Liver (tissue), 9 donors: Measurements from ENCODE around the gene RNF31. TPM values are rescaled to one million over a fixed set of nuclear protein-coding genes. Genes with fewer than 3 reads are reported as not detected.

Source experiments
- DNase-seq: peaks from one replicate; pipeline ENCODE4 v3.0.0-alpha.2; 2017; ENCODE audit warnings: low spot score
- H3K27ac ChIP-seq, 2 donors: one replicate each; pipeline ENCODE4 v1.7.0; 2013; ENCODE audit warnings: inconsistent platforms in 2 of 2, low read length in 2 of 2, control low read depth in 1 of 2, low read depth in 1 of 2, mild to moderate bottlenecking in 1 of 2
- H3K27me3 ChIP-seq, 4 donors: one replicate each; pipeline versions ENCODE4 v1.6.1 to v1.7.0; 2013; ENCODE audit warnings: low read length in 3 of 4, inconsistent platforms in 1 of 4, mild to moderate bottlenecking in 1 of 4, moderate library complexity in 1 of 4; ENCODE audit not compliant: control insufficient read depth in 4 of 4, insufficient read depth in 4 of 4
- H3K36me3 ChIP-seq, 4 donors: one replicate each; pipeline versions ENCODE4 v1.6.1 to v1.7.0; 2013; ENCODE audit warnings: low read length in 3 of 4, mild to moderate bottlenecking in 3 of 4, low read depth in 1 of 4, moderate library complexity in 1 of 4; ENCODE audit not compliant: control insufficient read depth in 4 of 4, insufficient read depth in 3 of 4
- H3K4me1 ChIP-seq, 4 donors: one replicate each; pipeline versions ENCODE4 v1.6.1 to v1.7.0; 2013; ENCODE audit warnings: low read length in 3 of 4, mild to moderate bottlenecking in 3 of 4, moderate library complexity in 1 of 4; ENCODE audit not compliant: control insufficient read depth in 4 of 4, insufficient read depth in 4 of 4
- H3K4me3 ChIP-seq, 3 donors: one replicate each; pipeline versions ENCODE4 v1.6.1 to v1.7.0; 2013; ENCODE audit warnings: low read length in 3 of 3, control low read depth in 1 of 3, low read depth in 1 of 3, mild to moderate bottlenecking in 1 of 3
- H3K9ac ChIP-seq, 2 donors: one replicate each; pipeline ENCODE4 v1.7.0; 2013; ENCODE audit warnings: low read length in 2 of 2, mild to moderate bottlenecking in 2 of 2, moderate library complexity in 2 of 2, control low read depth in 1 of 2, low read depth in 1 of 2
- H3K9me3 ChIP-seq, 4 donors: one replicate each; pipeline versions ENCODE4 v1.6.1 to v1.7.0; 2013; ENCODE audit warnings: low read length in 3 of 4; ENCODE audit not compliant: control insufficient read depth in 4 of 4
- ATF3 ChIP-seq: IDR thresholded peaks from 2 replicates; pipeline ENCODE4 v1.6.1; 2016; ENCODE audit warnings: antibody characterized with exemption
- CTCF ChIP-seq: fragments of 150-350 bp; IDR thresholded peaks from 2 replicates; pipeline ENCODE4 v1.5.1; 2017; ENCODE audit warnings: improper control_type of control experiment, low read depth, low read length; ENCODE audit not compliant: missing input control
- EGR1 ChIP-seq, 2 donors: IDR thresholded peaks; 2 replicates each; pipeline ENCODE4 v1.6.1; 2016 to 2018; ENCODE audit warnings: antibody characterized with exemption in 2 of 2, low read depth in 2 of 2
- FOXA1 ChIP-seq: IDR thresholded peaks from 2 replicates; pipeline ENCODE4 v1.6.1; 2016; ENCODE audit warnings: antibody characterized with exemption
- FOXA2 ChIP-seq: IDR thresholded peaks from 2 replicates; pipeline ENCODE4 v1.6.1; 2016; ENCODE audit warnings: antibody characterized with exemption
- GABPA ChIP-seq, 2 donors: IDR thresholded peaks in 1 of 2; conservative IDR thresholded peaks in 1 of 2; 2 replicates each; pipeline ENCODE4 v1.6.1; 2016; ENCODE audit warnings: antibody characterized with exemption in 2 of 2, mild to moderate bottlenecking in 1 of 2, moderate library complexity in 1 of 2
- HNF4A ChIP-seq, 2 donors: conservative IDR thresholded peaks; 2 replicates each; pipeline ENCODE4 v1.6.1; 2016; ENCODE audit warnings: antibody characterized with exemption in 2 of 2, mild to moderate bottlenecking in 2 of 2
- HNF4G ChIP-seq: IDR thresholded peaks from 2 replicates; pipeline ENCODE4 v1.6.1; 2016; ENCODE audit warnings: antibody characterized with exemption
- JUND ChIP-seq, 2 donors: IDR thresholded peaks; 2 replicates each; pipeline ENCODE4 v1.6.1; 2016; ENCODE audit warnings: antibody characterized with exemption in 2 of 2
- MAX ChIP-seq: IDR thresholded peaks from 2 replicates; pipeline ENCODE4 v1.6.1; 2016; ENCODE audit warnings: antibody characterized with exemption
- NR2F2 ChIP-seq: IDR thresholded peaks from 2 replicates; pipeline ENCODE4 v1.6.1; 2016; ENCODE audit warnings: antibody characterized with exemption
- RAD21 ChIP-seq, 2 donors: IDR thresholded peaks; 2 replicates each; pipeline ENCODE4 v1.6.1; 2016; ENCODE audit warnings: antibody characterized with exemption in 2 of 2, mild to moderate bottlenecking in 2 of 2
- REST ChIP-seq: IDR thresholded peaks from 2 replicates; pipeline ENCODE4 v1.6.1; 2016; ENCODE audit warnings: antibody characterized with exemption, mild to moderate bottlenecking
- RXRA ChIP-seq, 2 donors: IDR thresholded peaks; 2 replicates each; pipeline ENCODE4 v1.6.1; 2017 to 2018; ENCODE audit warnings: antibody characterized with exemption in 2 of 2, mild to moderate bottlenecking in 1 of 2
- SP1 ChIP-seq: IDR thresholded peaks from 2 replicates; pipeline ENCODE4 v1.6.1; 2018; ENCODE audit warnings: antibody characterized with exemption, mild to moderate bottlenecking
- TAF1 ChIP-seq: conservative IDR thresholded peaks from 2 replicates; pipeline ENCODE4 v1.6.1; 2016; ENCODE audit warnings: antibody characterized with exemption, mild to moderate bottlenecking
- YY1 ChIP-seq: IDR thresholded peaks from 2 replicates; pipeline ENCODE4 v1.6.1; 2016; ENCODE audit warnings: antibody characterized with exemption, mild to moderate bottlenecking
- ZBTB33 ChIP-seq: IDR thresholded peaks from 2 replicates; pipeline ENCODE4 v1.6.1; 2016; ENCODE audit warnings: antibody characterized with exemption
- WGBS: extraction: QIAGEN DNeasy Blood & Tissue Kit; methylation state at CpG from one replicate; pipeline ENCODE4 v1.1.7; 2013; 5-methylcytosine and 5-hydroxymethylcytosine counted together
- polyA plus RNA-seq, 2 donors: library from polyadenylated mRNA; stranded (reverse) in 1 of 2; unstranded in 1 of 2; fragments of 200-250 nt in 1 of 2; fragments of >200 nt in 1 of 2; fragmentation: Nextera tagmentation in 1 of 2; extraction: Ambion mirVana in 1 of 2; gene quantifications; one replicate each; pipeline versions ENCODE4 v1.2.1 to v1.2.3, GENCODE V29; 2013 to 2015
- total RNA-seq, 2 donors: library from RNA; depleted of rRNA; stranded (reverse); fragments of >200 nt; gene quantifications; one replicate each; pipeline ENCODE4 v1.2.3, GENCODE V29; 2014
- donor health status: healthy.
- donor health status: healthy.
- donor health status: healthy.
- donor health status: healthy.
- donor health status: healthy.

The RNF31 gene
- total and polyA plus RNA-seq, 4 donors: 16.3 to 36.0 (median 20.9) TPM

GRCh38 chr14:24144451-24144850 is 2.8 kb upstream of the RNF31 start:
- H3K4me3 ChIP-seq: no peak overlapping the region
- H3K9me3 ChIP-seq: no peaks in the 10 kb centered on the region
- no peak for DNase-seq
- H3K36me3 ChIP-seq: peaks cover 3 to 13% (median 8%) of the 10 kb centered on the region in 4 donors
- no peaks in the 10 kb centered on the region for H3K27me3 ChIP-seq
- no peak overlapping the region for H3K27ac ChIP-seq
- peaks cover 3 to 49% (median 32%) of the 10 kb centered on the region in 4 donors for H3K4me1 ChIP-seq
- H3K9ac ChIP-seq: no peak overlapping the region
- 91% methylated on average over 1 of the region's 1 CpG for whole genome bisulfite sequencing
- no peak for TF ChIP-seq HNF4A (conservative IDR thresholded peaks at IDR 0.05)
- TF ChIP-seq MAX: no peak
- TF ChIP-seq FOXA1: no peak
- no peak for TF ChIP-seq RXRA (IDR thresholded peaks at IDR 0.05)
- TF ChIP-seq EGR1 (IDR thresholded peaks at IDR 0.05; ENCODE audit: low read depth in 2 of 2): no peak
- TF ChIP-seq FOXA2: no peak
- TF ChIP-seq SP1: no peak
- no peak for TF ChIP-seq NR2F2
- no peak for TF ChIP-seq YY1
- TF ChIP-seq JUND (IDR thresholded peaks at IDR 0.05): no peak
- no peak for TF ChIP-seq TAF1
- TF ChIP-seq CTCF: no peak
- no peak for TF ChIP-seq GABPA (IDR thresholded peaks at IDR 0.05 in 1 of 2, conservative IDR thresholded peaks at IDR 0.05 in 1 of 2)
- no peak for TF ChIP-seq RAD21 (IDR thresholded peaks at IDR 0.05)
- no peak for TF ChIP-seq HNF4G
- TF ChIP-seq REST: no peak
- no peak for TF ChIP-seq ATF3
- no peak for TF ChIP-seq ZBTB33
